HG02884 (cell line): ENCODE measurements around the gene CHCHD6.

Source experiments
- ATAC-seq: cut with Tn5 transposase; IDR thresholded peaks from one replicate; pipeline ENCODE4 v1.9.1; 2021; ENCODE audit warnings: mild to moderate bottlenecking, moderate library complexity; ENCODE audit not compliant: unreplicated experiment

CHCHD6 gene

GRCh38 chr3:126935756-126936509 lies 231.9 kb downstream of the CHCHD6 start:
- no peak for ATAC-seq

GRCh38 chr3:126936853-126937425 lies 232.9 kb downstream of the CHCHD6 start:
- no peak for ATAC-seq

- ATAC-seq = no peak
Measured at GRCh38 chr3:126937533-126937932, 233.5 kb downstream of the CHCHD6 start.

- no peak for ATAC-seq
Measured at GRCh38 chr3:126937973-126938372, 233.9 kb downstream of the CHCHD6 start.

- no peak for ATAC-seq
Measured at GRCh38 chr3:126938520-126939337, 234.7 kb downstream of the CHCHD6 start.

GRCh38 chr3:126939338-126939718 lies 235.3 kb downstream of the CHCHD6 start:
- ATAC-seq = no peak

GRCh38 chr3:126939733-126940132 lies 235.7 kb downstream of the CHCHD6 start:
- ATAC-seq = no peak

- no peak for ATAC-seq
Measured at GRCh38 chr3:126941721-126942270, 237.8 kb downstream of the CHCHD6 start.

- no peak for ATAC-seq
Measured at GRCh38 chr3:126944089-126944965, 240.3 kb downstream of the CHCHD6 start.

- ATAC-seq = no peak
Measured at GRCh38 chr3:126945171-126945721, 241.2 kb downstream of the CHCHD6 start.

- no peak for ATAC-seq
Measured at GRCh38 chr3:126945891-126946290, 241.9 kb downstream of the CHCHD6 start.

GRCh38 chr3:126946405-126946804 lies 242.4 kb downstream of the CHCHD6 start:
- ATAC-seq = no peak

GRCh38 chr3:126947429-126947828 lies 243.4 kb downstream of the CHCHD6 start:
- no peak for ATAC-seq

GRCh38 chr3:126948980-126949535 lies 245.0 kb downstream of the CHCHD6 start:
- ATAC-seq = no peak

GRCh38 chr3:126951561-126951960 lies 247.5 kb downstream of the CHCHD6 start:
- no peak for ATAC-seq

- no peak for ATAC-seq
Measured at GRCh38 chr3:126952261-126952982, 248.4 kb downstream of the CHCHD6 start.

- no peak for ATAC-seq
Measured at GRCh38 chr3:126952983-126953660, 249.1 kb downstream of the CHCHD6 start.

- peak; percentile 49 for ATAC-seq
Measured at GRCh38 chr3:126954141-126954842, 250.3 kb downstream of the CHCHD6 start.
